H1 (cell line): ENCODE measurements around the gene NTN4. TPM values are rescaled to one million over a fixed set of nuclear protein-coding genes. Genes with fewer than 3 reads are reported as not detected.

Experiments
- CTCF ChIA-PET: fragments of 300-600 bp; sonication (Branson Sonifier 250); formaldehyde crosslinking; loops from one replicate; lab custom pipeline; 2021; ENCODE audit not compliant: partially characterized antibody; lab: Charles Lee
- POLR2A ChIA-PET: fragments of 300-600 bp; sonication (Branson Sonifier 250); formaldehyde crosslinking; loops from one replicate; lab custom pipeline; 2021; ENCODE audit warnings: inconsistent platforms; ENCODE audit not compliant: partially characterized antibody; lab: Charles Lee
- DNase-seq, 2 experiments: peaks; one replicate each; pipeline versions ENCODE4 v3.0.0 to v3.0.0-alpha.2; 2010 to 2022; ENCODE audit warnings: low spot score in 2 of 2, low read depth in 1 of 2, mixed read lengths in 1 of 2
- FAIRE-seq: peaks from 2 replicates; lab custom pipeline; 2011; peaks lifted over from hg19 to GRCh38; lab: Jason Lieb, UNC
- H2AFZ ChIP-seq: 2 replicates; pipeline ENCODE4 v1.8.1; 2012; ENCODE audit warnings: low read length, inconsistent platforms
- H2AK5ac ChIP-seq: 2 replicates; pipeline ENCODE4 v1.6.1; 2013; ENCODE audit warnings: low read depth, low read length
- H2BK120ac ChIP-seq: replicated peaks from 2 replicates; pipeline ENCODE3; 2013; ENCODE audit warnings: low read depth, low read length, inconsistent platforms
- H2BK12ac ChIP-seq: 2 replicates; pipeline ENCODE4 v1.6.1; 2013; ENCODE audit warnings: low read depth, low read length
- H2BK15ac ChIP-seq: 2 replicates; pipeline ENCODE4 v1.6.1; 2013; ENCODE audit warnings: low read length
- H2BK20ac ChIP-seq: 2 replicates; pipeline ENCODE4 v1.6.1; 2013; ENCODE audit warnings: low read length
- H2BK5ac ChIP-seq: 2 replicates; pipeline ENCODE4 v1.6.1; 2013; ENCODE audit warnings: low read depth, low read length
- H3K14ac ChIP-seq: 2 replicates; pipeline ENCODE4 v1.6.1; 2013; ENCODE audit warnings: inconsistent platforms; ENCODE audit not compliant: insufficient read length
- H3K18ac ChIP-seq: 2 replicates; pipeline ENCODE4 v1.6.1; 2013; ENCODE audit warnings: low read length; ENCODE audit errors: extremely low read depth
- H3K23ac ChIP-seq: 2 replicates; pipeline ENCODE4 v1.6.1; 2013; ENCODE audit warnings: inconsistent platforms; ENCODE audit not compliant: insufficient read length
- H3K23me2 ChIP-seq: 2 replicates; pipeline ENCODE4 v1.6.1; 2013; ENCODE audit warnings: low read depth, low read length
- H3K27ac ChIP-seq: 2 replicates; pipeline ENCODE4 v1.6.1; 2011; ENCODE audit warnings: low read depth, low read length, inconsistent platforms
- H3K27me3 ChIP-seq, 4 experiments: replicated peaks in 1 of 4; 1 replicate in 1 of 4; 2 replicates in 3 of 4; pipeline versions ENCODE4 v1.6.1 to v1.8.1; 2011 to 2013; ENCODE audit warnings: low read length in 3 of 4, mild to moderate bottlenecking in 3 of 4, inconsistent platforms in 2 of 4, mixed read lengths in 2 of 4, moderate library complexity in 1 of 4; ENCODE audit not compliant: control insufficient read depth in 3 of 4, insufficient read depth in 3 of 4; ENCODE audit errors: extremely low read depth in 1 of 4
- H3K36me3 ChIP-seq, 4 experiments: 2 replicates each; pipeline versions ENCODE4 v1.6.1 to v1.8.1; 2011 to 2013; ENCODE audit warnings: mild to moderate bottlenecking in 4 of 4, low read length in 3 of 4, moderate library complexity in 2 of 4, control low read depth in 1 of 4, inconsistent platforms in 1 of 4; ENCODE audit not compliant: insufficient read depth in 4 of 4, control insufficient read depth in 2 of 4
- H3K4ac ChIP-seq: replicated peaks from 2 replicates; pipeline ENCODE3; 2013; ENCODE audit warnings: low read length, low read depth, mixed read lengths, inconsistent platforms; ENCODE audit not compliant: insufficient read length
- H3K4me1 ChIP-seq, 4 experiments: replicated peaks in 1 of 4; 1 replicate in 1 of 4; 2 replicates in 3 of 4; pipeline versions ENCODE4 v1.6.1 to v1.8.1; 2011 to 2013; ENCODE audit warnings: low read length in 3 of 4, inconsistent platforms in 2 of 4, mixed read lengths in 1 of 4; ENCODE audit not compliant: insufficient read depth in 4 of 4, control insufficient read depth in 3 of 4
- H3K4me2 ChIP-seq, 2 experiments: 2 replicates each; pipeline versions ENCODE4 v1.6.1 to v1.8.1; 2011 to 2013; ENCODE audit warnings: low read depth in 2 of 2, low read length in 2 of 2, control low read depth in 1 of 2, inconsistent platforms in 1 of 2, mild to moderate bottlenecking in 1 of 2; ENCODE audit not compliant: insufficient read depth in 1 of 2
- H3K4me3 ChIP-seq, 4 experiments: fragments of 200-600, 300-600 bp in 1 of 4; sonication (generic), shearing (Covaris generic), sonication (Bioruptor Twin) in 1 of 4; 2 replicates each; pipeline versions ENCODE4 v1.5.1 to v1.8.1; 2011 to 2016; ENCODE audit warnings: low read length in 4 of 4, low read depth in 3 of 4, control low read depth in 2 of 4, inconsistent platforms in 2 of 4, mild to moderate bottlenecking in 2 of 4, mixed read lengths in 1 of 4, moderate library complexity in 1 of 4; ENCODE audit not compliant: insufficient read depth in 2 of 4; ENCODE audit errors: extremely low read depth in 1 of 4
- H3K56ac ChIP-seq: replicated peaks from 2 replicates; pipeline ENCODE3; 2013; ENCODE audit warnings: low read depth, mild to moderate bottlenecking, mixed read lengths, low read length, inconsistent platforms; ENCODE audit not compliant: insufficient read length
- H3K79me1 ChIP-seq: 2 replicates; pipeline ENCODE4 v1.6.1; 2013; ENCODE audit warnings: low read depth, low read length, control low read depth
- H3K79me2 ChIP-seq, 2 experiments: 2 replicates each; pipeline versions ENCODE4 v1.6.1 to v1.8.1; 2012 to 2013; ENCODE audit warnings: low read length in 2 of 2, mild to moderate bottlenecking in 2 of 2, inconsistent platforms in 1 of 2; ENCODE audit not compliant: insufficient read depth in 2 of 2, control insufficient read depth in 1 of 2
- H3K9ac ChIP-seq, 4 experiments: replicated peaks in 1 of 4; 1 replicate in 1 of 4; 2 replicates in 3 of 4; pipeline versions ENCODE4 v1.6.1 to v1.8.1; 2011 to 2013; ENCODE audit warnings: low read depth in 3 of 4, low read length in 3 of 4, control low read depth in 2 of 4, mild to moderate bottlenecking in 2 of 4, moderate library complexity in 2 of 4, inconsistent platforms in 1 of 4; ENCODE audit errors: extremely low read depth in 1 of 4
- H3K9me3 ChIP-seq, 2 experiments: 2 replicates each; pipeline versions ENCODE4 v1.6.1 to v1.8.1; 2012 to 2013; ENCODE audit warnings: mild to moderate bottlenecking in 2 of 2, moderate library complexity in 2 of 2, control low read depth in 1 of 2, inconsistent platforms in 1 of 2, low read depth in 1 of 2, low read length in 1 of 2, mixed read lengths in 1 of 2; ENCODE audit not compliant: insufficient read depth in 2 of 2
- H4K20me1 ChIP-seq, 2 experiments: replicated peaks in 1 of 2; 2 replicates each; pipeline versions ENCODE3 to v1.8.1; 2011 to 2013; ENCODE audit warnings: inconsistent platforms in 2 of 2, low read length in 2 of 2, mild to moderate bottlenecking in 1 of 2; ENCODE audit not compliant: insufficient read depth in 2 of 2, control insufficient read depth in 1 of 2
- H4K5ac ChIP-seq: 2 replicates; pipeline ENCODE4 v1.6.1; 2013; ENCODE audit warnings: low read length, low read depth, mixed read lengths, inconsistent platforms; ENCODE audit not compliant: insufficient read length
- H4K8ac ChIP-seq: 2 replicates; pipeline ENCODE4 v1.8.0; 2013; ENCODE audit warnings: mild to moderate bottlenecking, moderate library complexity, low read length, inconsistent platforms; ENCODE audit not compliant: insufficient read depth; ENCODE audit errors: extremely low read depth
- H4K91ac ChIP-seq: replicated peaks from 2 replicates; pipeline ENCODE3; 2013; ENCODE audit warnings: low read length, mixed read lengths, inconsistent platforms; ENCODE audit not compliant: insufficient read length
- ASH2L ChIP-seq: fragments of 200-600, 300-600 bp; sonication (generic); IDR thresholded peaks from one replicate; pipeline ENCODE4 v1.7.1; 2017; ENCODE audit warnings: low read length
- BRCA1 ChIP-seq: IDR thresholded peaks from 2 replicates; pipeline ENCODE4 v1.6.1; 2012; ENCODE audit warnings: low read depth, low read length, improper control_type of control experiment
- CHD1 ChIP-seq: IDR thresholded peaks from 2 replicates; pipeline ENCODE4 v1.6.1; 2012; ENCODE audit warnings: low read depth, low read length, improper control_type of control experiment
- HDAC2 ChIP-seq, 2 experiments: fragments of 300-600 bp in 1 of 2; sonication (generic) in 1 of 2; IDR thresholded peaks; 2 replicates each; pipeline ENCODE4 v1.6.1; 2011 to 2012; ENCODE audit warnings: low read depth in 2 of 2, low read length in 2 of 2, mild to moderate bottlenecking in 2 of 2, moderate library complexity in 2 of 2, borderline replicate concordance in 1 of 2, inconsistent platforms in 1 of 2
- HDAC6 ChIP-seq: IDR thresholded peaks from one replicate; pipeline ENCODE4 v1.7.1; 2012; ENCODE audit warnings: low read depth, mild to moderate bottlenecking, inconsistent platforms, low read length, moderate library complexity
- KDM1A ChIP-seq: fragments of 200-600, 300-600 bp; sonication (generic); IDR thresholded peaks from 2 replicates; pipeline ENCODE4 v1.7.1; 2016; ENCODE audit warnings: mild to moderate bottlenecking, low read length, borderline replicate concordance
- NANOG ChIP-seq: IDR thresholded peaks from 2 replicates; pipeline ENCODE4 v1.6.1; 2011; ENCODE audit warnings: low read length, low read depth, mild to moderate bottlenecking, inconsistent platforms; ENCODE audit not compliant: insufficient read depth, poor library complexity, severe bottlenecking
- POLR2A ChIP-seq, 2 experiments: IDR thresholded peaks; 1 replicate in 1 of 2; 2 replicates in 1 of 2; pipeline ENCODE4 v1.6.1; 2011; ENCODE audit warnings: low read depth in 2 of 2, low read length in 2 of 2, mild to moderate bottlenecking in 2 of 2; ENCODE audit errors: control extremely low read depth in 1 of 2
- RAD21 ChIP-seq, 2 experiments: IDR thresholded peaks in 1 of 2; conservative IDR thresholded peaks in 1 of 2; 2 replicates each; pipeline ENCODE4 v1.6.1; 2011; ENCODE audit warnings: low read depth in 2 of 2, low read length in 2 of 2, improper control_type of control experiment in 1 of 2, inconsistent platforms in 1 of 2, mild to moderate bottlenecking in 1 of 2, moderate library complexity in 1 of 2
- RXRA ChIP-seq: IDR thresholded peaks from 2 replicates; pipeline ENCODE4 v1.6.1; 2011; ENCODE audit warnings: low read depth, mild to moderate bottlenecking, low read length, moderate library complexity; ENCODE audit not compliant: insufficient read depth
- SP1 ChIP-seq: IDR thresholded peaks from 2 replicates; pipeline ENCODE4 v1.6.1; 2011; ENCODE audit warnings: low read depth, low read length
- TCF12 ChIP-seq: IDR thresholded peaks from 2 replicates; pipeline ENCODE4 v1.6.1; 2011; ENCODE audit warnings: low read depth, mild to moderate bottlenecking, low read length
- WGBS, 2 experiments: shearing (Covaris generic) in 1 of 2; methylation state at CpG; one replicate each; pipeline versions ENCODE4 v1.1.6 to v1.1.7; 2013 to 2015; ENCODE audit warnings: low lambda C conversion rate in 2 of 2, mixed read lengths in 2 of 2, inconsistent platforms in 1 of 2, low coverage in 1 of 2, missing lambda C conversion rate in 1 of 2; ENCODE audit not compliant: insufficient replicate concordance in 2 of 2, insufficient coverage in 1 of 2, insufficient read length in 1 of 2; ENCODE audit errors: extremely low coverage in 1 of 2, missing lambda C conversion rate in 1 of 2; 5-methylcytosine and 5-hydroxymethylcytosine counted together
- polyA plus RNA-seq, 7 experiments: library from polyadenylated mRNA; depleted of rRNA in 3 of 7; stranded (reverse) in 5 of 7; unstranded in 2 of 7; fragments of >200 nt in 5 of 7; fragments of 200-250 nt in 2 of 7; gene quantifications; 1 replicate in 5 of 7; 2 replicates in 1 of 7; 4 replicates in 1 of 7; pipeline versions ENCODE4 v1.2.1 to v1.2.3, GENCODE V29; 2011 to 2013; ENCODE audit warnings: missing spikeins in 2 of 7, mixed read lengths in 2 of 7
- total RNA-seq: library from RNA; stranded (reverse); fragmentation: NEBNext Ultra II Directional; extraction: Animal tissue kit (Norgen Biotek cat#: 25700); gene quantifications from 2 replicates; pipeline ENCODE4 v1.2.1, GENCODE V29; 2021
- TF ChIP-seq, protein P1 (sequence below): IDR thresholded peaks from 2 replicates; pipeline ENCODE4 v1.6.1; 2012; ENCODE audit warnings: inconsistent platforms

The NTN4 gene
- total and polyA plus RNA-seq, 2 of the 8 experiments (the other 6 are each of a cell fraction or from before 2014, with no cell fraction given): 0.74 to 1.3 TPM

DNA sequence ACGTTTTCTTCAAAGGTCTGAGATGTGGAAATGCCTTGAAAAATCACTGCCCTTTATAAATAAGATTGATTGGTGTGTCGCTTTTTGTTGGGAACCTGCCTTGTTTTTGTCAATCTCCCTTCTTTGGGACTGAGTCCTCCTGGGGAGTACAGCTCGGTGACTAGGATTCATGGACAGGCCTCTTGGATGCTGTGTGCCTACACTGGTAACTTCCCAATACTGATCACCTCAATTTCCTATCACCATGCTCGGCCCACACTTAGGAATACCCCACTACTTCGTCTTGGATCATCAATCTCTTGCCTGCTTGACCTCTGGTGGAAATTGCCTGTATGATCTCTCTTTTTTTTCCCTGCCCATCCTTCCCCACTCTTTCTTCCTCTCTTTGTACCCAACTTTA, 34.2 kb downstream of the NTN4 start:
- no peak overlapping the region for H2BK15ac ChIP-seq
- FAIRE-seq (no peak), DNase-seq (no peak)
- no peak for TF ChIP-seq CHD1
- TF ChIP-seq ASH2L: no peak
- no peak for TF ChIP-seq TCF12
- TF ChIP-seq NANOG: no peak
- TF ChIP-seq SP1: no peak
- no peak for TF ChIP-seq BRCA1
- TF ChIP-seq POLR2A (IDR thresholded peaks at IDR 0.05; ENCODE audit: control extremely low read depth in 1 of 2, low read depth in 2 of 2, low read length in 2 of 2): no peak
- TF ChIP-seq, protein P1, sequence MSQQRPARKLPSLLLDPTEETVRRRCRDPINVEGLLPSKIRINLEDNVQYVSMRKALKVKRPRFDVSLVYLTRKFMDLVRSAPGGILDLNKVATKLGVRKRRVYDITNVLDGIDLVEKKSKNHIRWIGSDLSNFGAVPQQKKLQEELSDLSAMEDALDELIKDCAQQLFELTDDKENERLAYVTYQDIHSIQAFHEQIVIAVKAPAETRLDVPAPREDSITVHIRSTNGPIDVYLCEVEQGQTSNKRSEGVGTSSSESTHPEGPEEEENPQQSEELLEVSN: no peak
- TF ChIP-seq RAD21 (IDR thresholded peaks at IDR 0.05 in 1 of 2, conservative IDR thresholded peaks at IDR 0.05 in 1 of 2; ENCODE audit: low read depth in 2 of 2, low read length in 2 of 2): no peak
- TF ChIP-seq HDAC6: no peak
- no peak for TF ChIP-seq RXRA
- no peak for TF ChIP-seq HDAC2 (IDR thresholded peaks at IDR 0.05; ENCODE audit: borderline replicate concordance in 1 of 2, low read depth in 2 of 2, low read length in 2 of 2)
- no peak for TF ChIP-seq KDM1A
- H2BK120ac ChIP-seq: peak overlapping the region; percentile 59
- H4K91ac ChIP-seq: no peak overlapping the region
- H2BK5ac ChIP-seq: peak overlapping the region; percentile 76; the same call in 1 of the 2 replicates
- ChIA-PET POLR2A (no interaction called here), CTCF (interaction anchor here (0.9 to 1.4 kb wide), 3 partner anchors 9 to 174 kb away, joined by 3 to 4 read pairs (median 4); no protein-coding TSS in a partner anchor)
- H2BK20ac ChIP-seq: peak overlapping the region; percentile 29; the same call in 1 of the 2 replicates
- no peak overlapping the region for H3K4ac ChIP-seq
- no peak overlapping the region for H3K23ac ChIP-seq
- WGBS, 2 experiments: 75% methylated on average over 5 of the region's 5 CpGs; no CpG with 5 or more reads in 1 of the 2 experiments
- no peak overlapping the region for H4K8ac ChIP-seq
- H3K4me1 ChIP-seq: peaks cover 0 to 6% (median 2%) of the 10 kb centered on the region in 4 experiments; a peak in 4 of 7 replicates
- H3K4me3 ChIP-seq: no peak overlapping the region
- no peak overlapping the region; the same call in 1 of the 2 replicates for H2BK12ac ChIP-seq
- H3K79me2 ChIP-seq: no peaks in the 10 kb centered on the region
- H3K9ac ChIP-seq: no peak overlapping the region
- no peak overlapping the region for H3K14ac ChIP-seq
- H3K9me3 ChIP-seq: 0 out of 4 replicates have a peak, but pooled peaks cover 0 to 3% of the 10 kb centered on the region in 2 experiments
- no peaks in the 10 kb centered on the region for H3K27me3 ChIP-seq
- peak overlapping the region; percentile 51; the same call in 1 of the 2 replicates for H3K18ac ChIP-seq
- H4K20me1 ChIP-seq: no peaks in the 10 kb centered on the region
- no peak overlapping the region for H4K5ac ChIP-seq
- no peak overlapping the region for H3K27ac ChIP-seq
- no peaks in the 10 kb centered on the region for H3K23me2 ChIP-seq
- H3K4me2 ChIP-seq: no peak overlapping the region
- H3K79me1 ChIP-seq: no peaks in the 10 kb centered on the region
- H2AK5ac ChIP-seq: no peak overlapping the region
- H2AFZ ChIP-seq: no peak overlapping the region
- no peaks in the 10 kb centered on the region for H3K36me3 ChIP-seq
- no peak overlapping the region for H3K56ac ChIP-seq
